ENCODE data around the gene FOS. TPM values are rescaled to one million over a fixed set of nuclear protein-coding genes. Genes with fewer than 3 reads are reported as not detected.
A peak's percentile ranks its signal among the peaks of the same experiment; 100 is the strongest.
"Not testable (repeated sequence)": the region's sequence is repeated elsewhere in the genome, so short reads cannot be mapped to it uniquely, and the experiment has no call there.

Gene FOS
- 8.8 and 9.1 TPM in 2 replicates for total RNA-seq (2014; rRNA removed; shearing (Covaris generic))

DNA sequence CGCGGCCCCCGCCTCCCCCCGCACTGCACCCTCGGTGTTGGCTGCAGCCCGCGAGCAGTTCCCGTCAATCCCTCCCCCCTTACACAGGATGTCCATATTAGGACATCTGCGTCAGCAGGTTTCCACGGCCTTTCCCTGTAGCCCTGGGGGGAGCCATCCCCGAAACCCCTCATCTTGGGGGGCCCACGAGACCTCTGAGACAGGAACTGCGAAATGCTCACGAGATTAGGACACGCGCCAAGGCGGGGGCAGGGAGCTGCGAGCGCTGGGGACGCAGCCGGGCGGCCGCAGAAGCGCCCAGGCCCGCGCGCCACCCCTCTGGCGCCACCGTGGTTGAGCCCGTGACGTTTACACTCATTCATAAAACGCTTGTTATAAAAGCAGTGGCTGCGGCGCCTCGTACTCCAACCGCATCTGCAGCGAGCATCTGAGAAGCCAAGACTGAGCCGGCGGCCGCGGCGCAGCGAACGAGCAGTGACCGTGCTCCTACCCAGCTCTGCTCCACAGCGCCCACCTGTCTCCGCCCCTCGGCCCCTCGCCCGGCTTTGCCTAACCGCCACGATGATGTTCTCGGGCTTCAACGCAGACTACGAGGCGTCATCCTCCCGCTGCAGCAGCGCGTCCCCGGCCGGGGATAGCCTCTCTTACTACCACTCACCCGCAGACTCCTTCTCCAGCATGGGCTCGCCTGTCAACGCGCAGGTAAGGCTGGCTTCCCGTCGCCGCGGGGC lies at the start of gene FOS:
FOS (plus strand) TSS at position 407 of the 731 bp plus-strand sequence; CDS start at position 562, 155 bp downstream.
- DNase-seq (ENCODE audit: low read depth), result peak; percentile 93

DNA sequence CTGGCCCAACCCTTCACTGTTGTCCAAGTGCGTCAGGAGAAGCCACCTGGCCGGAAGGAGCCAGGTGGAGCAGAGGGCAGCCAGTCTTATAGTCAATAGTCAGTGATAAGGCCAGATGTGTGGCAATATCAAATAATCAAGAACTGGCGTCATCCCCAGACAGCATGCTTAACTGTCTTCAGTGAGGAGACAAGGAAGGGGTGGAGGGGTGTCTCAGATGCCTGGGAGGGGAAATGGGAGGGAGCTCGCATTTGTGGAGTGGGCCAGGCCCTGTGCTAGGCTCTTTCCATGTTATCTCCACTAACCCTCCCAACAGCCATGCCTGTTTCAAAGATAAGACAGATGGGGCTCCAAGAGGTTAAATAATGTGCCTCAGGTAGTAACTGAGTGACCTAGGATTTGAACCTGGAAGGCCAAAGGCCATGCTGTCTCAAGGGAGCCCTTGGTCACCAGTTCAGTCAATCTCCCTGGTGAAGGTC lies 48.9 kb upstream of the FOS start:
- DNase-seq (ENCODE audit: low read depth), result no peak

DNA sequence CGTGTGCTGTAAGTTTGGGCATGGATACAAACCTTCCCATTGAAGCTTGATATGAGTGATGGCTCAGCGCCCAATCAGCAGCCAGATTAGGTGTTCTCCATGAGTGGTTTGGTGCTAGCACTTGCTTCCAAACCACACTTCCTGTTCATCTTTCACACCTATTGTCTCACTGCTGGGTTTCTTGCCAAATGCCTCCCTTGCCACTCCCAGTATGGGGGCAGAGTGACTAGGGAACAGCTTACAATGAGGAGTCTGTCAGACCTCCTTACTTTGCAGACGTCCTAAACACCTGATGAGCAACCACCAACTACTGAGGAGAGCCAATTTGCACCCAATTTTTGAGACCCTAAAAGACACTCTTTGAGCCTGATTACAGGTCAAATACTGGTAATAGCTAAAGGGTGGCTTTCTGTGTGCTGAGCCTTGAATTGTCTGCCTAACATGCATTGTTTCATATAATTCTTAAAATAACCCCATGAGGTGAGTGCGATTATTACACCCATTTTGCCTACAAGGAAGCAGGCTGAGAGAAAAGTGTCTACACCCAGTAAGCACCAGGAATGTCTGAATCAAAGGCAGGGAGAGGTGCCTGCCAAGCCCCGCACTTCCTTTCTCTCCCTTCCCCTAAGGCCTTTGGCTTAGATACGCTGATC lies 48.4 kb upstream of the FOS start:
- peak; percentile 81 for DNase-seq (ENCODE audit: low read depth)

DNA sequence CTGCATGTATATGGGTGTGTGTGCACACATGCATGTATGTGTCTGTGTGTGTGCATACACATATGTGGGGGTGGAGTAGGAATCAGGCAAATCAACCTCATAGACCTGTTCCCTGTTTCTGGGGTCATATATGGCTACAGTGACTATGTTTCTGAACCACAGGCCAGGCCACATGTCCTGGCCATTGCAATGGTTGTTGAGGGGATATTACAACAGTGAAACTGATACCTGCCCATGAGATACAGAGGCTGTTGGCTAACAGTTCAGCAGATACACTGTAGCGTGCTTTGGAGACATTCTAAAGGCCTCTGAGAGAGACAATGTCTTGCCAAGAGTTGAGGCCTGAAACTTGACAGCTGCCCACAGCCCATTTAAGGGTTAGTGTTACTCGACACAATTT lies 47.3 kb upstream of the FOS start:
- DNase-seq (ENCODE audit: low read depth), result no peak

DNA sequence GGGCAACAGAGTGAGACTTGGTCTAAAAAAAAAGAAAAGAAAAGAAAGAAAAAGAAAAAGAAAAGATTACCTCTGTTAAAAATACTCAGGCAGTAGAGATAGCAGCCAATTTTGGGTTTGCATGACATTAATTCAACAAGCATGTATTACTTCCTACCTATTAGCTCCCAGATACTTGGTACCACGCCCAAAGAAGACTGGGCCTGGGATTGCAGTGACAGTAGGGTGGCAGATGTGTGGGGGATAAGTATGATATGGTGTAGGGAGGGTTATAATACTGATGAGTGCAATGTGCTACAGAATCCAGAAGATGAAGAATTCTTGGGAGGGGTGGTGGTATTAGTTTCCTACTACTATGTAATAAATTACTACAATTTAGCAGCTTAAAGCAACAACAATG lies 46.4 kb upstream of the FOS start:
- no peak for DNase-seq (ENCODE audit: low read depth)

DNA sequence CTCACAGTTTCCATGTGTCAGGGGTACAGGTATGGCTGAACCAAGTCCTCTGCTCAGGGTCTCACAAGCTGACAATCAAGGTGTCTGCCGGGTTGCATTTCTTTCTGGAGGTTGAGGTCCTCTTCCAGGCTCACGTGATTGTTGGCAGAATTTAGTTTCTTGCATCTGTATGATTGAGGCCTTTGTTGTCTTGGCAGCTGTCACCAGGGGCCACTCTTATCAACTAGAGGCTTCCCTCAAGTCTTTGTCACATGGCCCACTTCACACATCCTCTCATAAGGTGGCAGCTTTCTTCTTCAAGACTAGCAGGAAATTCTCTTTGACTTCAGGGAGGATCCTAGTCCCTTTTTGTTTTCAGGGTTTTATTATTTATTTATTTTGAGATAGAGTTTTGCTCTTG lies 46.0 kb upstream of the FOS start:
- no peak for DNase-seq (ENCODE audit: low read depth)

DNA sequence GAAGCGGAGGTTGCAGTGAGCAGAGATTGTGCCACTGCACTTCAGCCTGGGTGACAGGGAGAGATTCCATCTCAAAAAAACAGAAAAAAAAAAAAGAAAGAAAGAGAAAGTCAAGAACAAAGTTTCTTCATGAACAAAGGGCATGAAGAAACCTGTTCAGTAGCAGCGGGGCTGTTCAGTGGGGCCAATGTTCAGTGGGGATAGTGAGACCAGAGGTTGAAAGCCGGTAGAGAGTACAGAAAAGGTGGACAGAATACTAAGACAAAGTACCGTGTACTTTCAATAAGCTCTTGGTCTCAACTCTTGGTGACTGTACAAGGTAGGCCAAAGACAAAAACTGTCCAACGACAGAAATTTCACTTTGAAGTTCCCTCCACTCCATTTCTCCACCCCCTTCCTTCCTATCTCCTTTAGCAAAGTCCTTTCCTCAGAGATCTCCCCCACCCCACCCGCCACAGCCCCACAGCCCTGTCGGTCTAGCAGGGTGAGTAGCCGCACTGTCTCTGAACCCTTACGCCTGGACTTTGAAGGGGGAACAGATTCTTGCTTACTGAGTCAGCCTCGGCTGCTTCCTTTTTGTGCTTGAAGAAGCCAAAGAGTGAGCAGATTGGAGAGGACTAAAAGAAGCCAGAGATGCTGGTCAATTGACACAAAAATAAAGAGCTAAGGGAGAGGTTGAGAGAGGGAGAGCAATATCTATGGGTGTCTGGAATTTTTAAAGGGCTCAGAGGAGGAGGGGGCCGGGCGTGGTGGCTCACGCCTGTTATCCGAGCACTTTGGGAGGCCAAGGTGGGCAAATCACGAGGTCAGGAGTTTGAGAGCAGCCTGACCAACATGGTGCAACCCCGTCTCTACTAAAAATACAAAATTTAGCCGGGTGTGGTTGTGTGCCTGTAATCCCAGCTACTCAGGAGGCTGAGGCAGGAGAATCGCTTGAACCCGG lies 44.2 kb upstream of the FOS start:
- DNase-seq (ENCODE audit: low read depth), result peak; percentile 73

DNA sequence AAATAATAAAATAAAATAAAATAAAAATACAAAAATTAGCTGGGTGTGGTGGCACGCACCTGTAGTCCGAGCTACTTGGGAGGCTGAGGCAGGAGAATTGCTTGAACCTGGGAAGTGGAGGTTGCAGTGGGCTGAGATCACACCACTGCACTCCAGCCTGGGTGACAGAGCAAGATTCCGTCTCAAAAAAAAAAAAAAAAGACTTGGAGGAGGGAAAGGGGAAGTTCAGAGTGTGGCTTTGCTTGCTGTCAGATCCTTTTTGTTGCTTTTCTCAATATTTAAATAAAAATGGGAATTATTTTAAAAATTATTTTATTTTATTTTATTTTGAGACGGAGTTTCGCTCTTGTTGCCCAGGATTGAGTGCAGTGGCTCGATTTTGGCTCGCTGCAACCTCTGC lies 43.4 kb upstream of the FOS start:
- not testable (repeated sequence) for DNase-seq (ENCODE audit: low read depth)

DNA sequence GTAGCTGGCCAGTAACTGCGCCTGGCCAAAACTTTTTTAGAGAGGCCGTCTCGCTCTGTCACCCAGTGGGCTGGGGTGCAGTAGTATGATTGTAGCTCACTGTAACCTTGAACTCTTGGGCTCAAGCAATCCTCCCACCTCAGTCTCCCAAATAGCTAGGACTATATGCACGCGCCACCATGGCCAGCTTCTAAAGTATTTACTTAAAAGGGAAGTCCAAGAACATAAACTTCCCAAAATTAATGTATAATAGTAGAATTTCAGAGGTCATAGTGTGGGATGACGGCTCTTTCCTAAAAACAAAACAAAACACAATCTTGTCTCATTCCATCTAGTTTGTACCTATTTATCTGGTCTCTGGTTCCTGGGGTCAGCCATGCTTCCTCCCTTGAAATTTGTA lies 42.2 kb upstream of the FOS start:
- no peak for DNase-seq (ENCODE audit: low read depth)

DNA sequence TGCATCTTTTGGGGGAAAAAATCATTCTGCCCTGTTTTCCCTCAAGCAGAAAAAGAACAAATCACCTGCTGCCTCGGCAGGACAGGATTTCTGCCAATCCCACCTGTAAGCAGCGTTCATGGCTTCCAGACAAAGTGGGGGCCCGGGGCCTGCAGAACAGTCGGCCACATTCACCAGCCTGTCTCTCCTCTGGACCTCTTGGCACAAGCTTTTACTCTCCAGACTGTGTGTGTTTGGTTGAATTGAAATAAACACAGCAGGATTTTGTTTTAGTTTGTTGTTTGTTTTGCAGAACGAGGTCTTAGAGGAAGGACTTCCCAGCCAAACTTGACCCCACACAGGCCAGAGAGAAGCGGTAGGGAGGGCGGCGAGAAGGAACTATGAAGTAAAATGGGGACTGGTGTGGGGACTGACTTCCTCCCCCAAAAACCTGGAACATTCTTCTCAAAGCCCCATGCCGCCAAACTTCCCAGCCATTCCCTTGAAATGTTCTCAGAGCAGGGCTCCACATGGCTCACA lies 41.7 kb upstream of the FOS start:
- no peak for DNase-seq (ENCODE audit: low read depth)

DNA sequence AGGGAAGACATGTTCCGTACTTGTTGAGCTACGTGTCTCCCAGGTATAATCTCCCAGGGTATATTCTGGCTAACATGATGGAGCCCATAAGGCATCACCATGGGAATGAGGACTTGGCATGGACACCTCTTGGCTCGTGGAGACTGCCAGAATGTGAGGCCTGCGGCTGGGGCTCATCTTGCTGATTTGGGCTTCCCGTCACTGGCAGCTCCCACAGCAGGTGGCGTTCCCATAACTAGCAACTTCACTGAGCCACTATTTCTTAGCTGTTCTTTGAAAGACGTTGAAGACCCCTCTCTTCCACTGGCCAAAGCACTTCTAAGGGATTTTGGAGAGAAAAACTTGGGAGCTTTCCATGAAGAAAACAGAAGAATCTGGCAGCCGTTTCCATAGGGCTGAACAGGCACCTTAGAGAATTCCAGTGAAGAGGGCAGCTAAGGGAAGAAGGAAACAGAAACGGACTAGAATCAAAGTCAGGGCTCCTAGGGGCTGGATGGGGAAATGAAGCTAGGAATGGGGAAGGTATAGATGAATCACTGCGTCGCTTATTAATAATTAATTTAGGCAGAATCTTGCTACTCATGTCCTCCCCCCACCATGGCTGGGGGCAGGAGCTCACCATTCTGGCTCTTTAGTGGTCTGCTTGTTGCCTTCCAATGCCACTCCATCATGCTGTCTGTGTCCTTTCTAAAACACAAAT lies 39.7 kb upstream of the FOS start:
- DNase-seq (ENCODE audit: low read depth), result no peak

DNA sequence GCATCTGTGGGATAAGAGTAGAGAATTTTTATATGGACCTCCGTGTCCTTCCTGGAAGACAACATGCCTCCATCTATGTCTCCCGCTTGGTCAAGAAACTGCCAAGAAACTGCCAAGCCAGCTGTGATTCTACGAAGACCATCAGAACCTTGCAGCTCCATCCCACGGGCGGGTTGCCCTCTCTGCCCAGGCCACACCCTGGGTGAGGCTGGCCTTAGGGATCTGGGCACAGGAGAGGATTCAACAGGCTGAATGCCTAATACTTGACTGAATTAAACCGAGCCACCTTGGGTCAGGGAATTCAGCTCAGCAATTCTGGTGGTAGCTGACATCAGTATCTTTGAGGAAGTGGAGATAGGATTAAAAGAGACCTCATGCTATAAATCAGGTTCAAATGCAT lies 37.8 kb upstream of the FOS start:
- DNase-seq (ENCODE audit: low read depth), result no peak

DNA sequence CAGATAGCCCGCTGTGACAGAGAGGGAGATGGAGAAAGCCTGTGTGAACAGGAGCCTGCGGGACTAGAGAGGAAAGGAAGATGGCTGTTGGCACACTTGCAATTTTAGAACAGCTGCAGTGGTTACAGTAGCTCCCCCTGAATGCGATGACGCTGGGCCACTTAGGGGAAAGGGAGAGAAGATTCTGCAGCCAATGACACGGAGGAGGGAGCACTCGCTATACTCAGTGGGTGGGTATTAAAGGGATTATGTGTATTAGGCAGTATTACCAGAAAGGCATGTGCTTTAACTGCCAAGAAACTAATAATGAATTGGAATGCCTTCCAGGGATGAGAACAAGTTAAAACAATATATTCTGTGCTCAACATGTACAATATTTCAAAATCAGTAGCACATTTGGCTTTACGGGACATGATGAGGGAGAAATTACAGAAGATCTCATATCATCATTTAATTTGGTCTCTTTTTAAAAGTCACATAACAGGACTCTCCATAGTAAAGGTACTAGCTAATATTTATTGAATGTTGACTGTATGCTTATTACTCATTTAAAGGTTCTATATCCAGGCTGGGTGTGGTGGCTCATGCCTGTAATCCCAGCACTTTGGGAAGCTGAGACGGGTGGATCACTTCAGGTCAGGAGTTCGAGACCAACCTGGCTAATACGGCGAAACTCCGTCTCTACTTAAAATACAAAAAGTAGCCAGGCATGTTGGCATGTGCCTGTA lies 35.9 kb upstream of the FOS start:
- DNase-seq (ENCODE audit: low read depth), result no peak

DNA sequence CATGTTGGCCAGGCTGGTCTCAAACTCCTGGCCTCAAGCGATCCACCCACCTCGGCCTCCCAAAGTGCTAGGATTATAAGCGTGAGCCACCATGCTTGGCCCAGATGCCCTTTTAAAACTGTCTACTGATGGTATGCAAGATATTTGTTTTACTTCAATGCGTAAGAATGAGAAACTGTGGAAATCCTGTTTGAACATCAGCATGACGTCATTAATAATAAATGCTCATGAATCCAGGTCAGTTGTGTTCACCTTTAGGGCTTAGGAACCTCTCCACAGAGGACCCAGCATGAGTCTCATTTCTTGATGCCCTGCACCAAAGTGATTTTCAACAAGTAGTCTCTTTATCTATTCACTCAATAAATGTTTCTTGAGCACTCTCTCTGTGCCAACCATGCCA lies 34.5 kb upstream of the FOS start:
- DNase-seq (ENCODE audit: low read depth), result no peak

DNA sequence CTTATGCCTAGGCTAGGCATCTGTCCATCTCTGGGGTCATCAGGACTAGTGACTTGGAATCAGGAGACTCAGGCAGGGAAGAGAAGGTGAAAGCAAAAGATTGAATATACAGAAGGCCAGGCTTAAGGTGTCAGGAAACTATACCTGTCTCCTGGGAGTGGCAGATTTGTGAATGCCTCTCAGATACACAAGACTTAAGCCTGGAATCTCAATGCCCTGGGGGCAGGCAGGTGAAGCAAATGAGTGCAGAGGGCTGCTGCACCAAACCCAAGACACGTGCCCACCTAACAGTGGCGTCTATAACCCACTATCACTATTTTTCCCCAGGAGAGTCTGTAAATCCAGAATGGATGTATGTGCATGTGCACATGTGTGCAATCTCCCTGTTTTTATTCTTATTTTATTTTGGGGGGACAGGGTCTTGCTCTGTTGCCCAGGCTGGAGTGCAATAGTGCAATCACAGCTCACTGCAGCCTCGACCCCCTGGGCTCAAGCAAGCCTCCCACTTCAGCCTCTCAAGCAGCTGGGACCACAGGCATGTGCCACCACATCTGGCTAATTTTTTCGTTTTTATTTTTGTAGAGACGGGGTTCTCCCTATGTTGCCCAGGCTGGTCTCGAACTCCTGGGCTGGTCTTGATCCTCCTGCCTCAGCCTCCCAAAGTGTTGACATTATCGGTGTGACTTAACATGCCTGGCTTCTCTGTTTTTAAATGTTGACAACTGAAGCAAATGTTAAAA lies 31.9 kb upstream of the FOS start:
- no peak for DNase-seq (ENCODE audit: low read depth)

DNA sequence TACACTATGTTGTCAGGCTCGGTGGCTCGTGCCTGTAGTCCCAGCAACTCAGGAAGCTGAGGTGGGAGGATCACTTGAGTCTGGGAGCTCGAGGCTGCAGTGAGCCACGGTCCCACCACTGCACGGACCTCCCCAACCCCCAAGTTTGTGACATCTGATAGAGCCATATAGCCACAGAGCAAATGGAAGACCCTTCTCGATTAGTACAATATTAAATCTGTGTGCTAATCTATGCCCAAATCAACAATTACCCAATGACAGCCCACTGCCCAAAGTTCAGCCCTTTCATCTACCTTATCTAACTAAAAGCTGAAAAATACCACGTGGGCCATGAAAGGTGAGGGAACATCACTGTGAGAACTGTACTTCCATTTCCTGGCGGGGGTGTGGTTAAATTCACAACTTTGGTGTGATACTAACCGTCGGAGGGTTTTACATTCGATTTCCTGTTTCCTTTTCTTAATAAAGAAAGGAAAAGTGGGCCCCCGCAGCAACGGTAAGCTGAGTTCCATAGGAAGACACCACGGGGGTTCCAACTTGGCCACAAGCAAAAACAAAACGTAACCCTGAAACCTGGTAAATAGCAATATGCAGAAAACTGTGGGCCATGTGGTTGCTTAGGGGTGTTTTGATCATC lies 31.2 kb upstream of the FOS start:
- no peak for DNase-seq (ENCODE audit: low read depth)

DNA sequence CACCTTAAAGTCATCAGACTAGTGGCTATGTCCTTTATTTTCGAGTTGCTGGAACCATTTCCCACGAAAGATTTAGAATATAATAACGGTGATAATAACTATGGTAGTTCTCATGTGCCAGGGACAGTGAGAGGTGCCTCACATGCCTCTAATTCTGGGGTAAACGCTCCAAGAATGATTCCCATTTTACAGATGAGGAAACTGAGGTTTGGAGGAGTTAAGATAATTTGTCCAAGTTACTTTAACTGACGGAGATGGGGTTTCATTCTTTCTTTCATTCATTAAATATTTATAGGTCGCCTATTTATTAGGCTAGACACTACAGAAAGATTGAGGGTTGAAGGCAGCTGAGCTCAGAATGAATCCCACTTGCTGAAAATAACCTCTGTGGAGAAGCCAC lies 30.7 kb upstream of the FOS start:
- DNase-seq (ENCODE audit: low read depth), result no peak

DNA sequence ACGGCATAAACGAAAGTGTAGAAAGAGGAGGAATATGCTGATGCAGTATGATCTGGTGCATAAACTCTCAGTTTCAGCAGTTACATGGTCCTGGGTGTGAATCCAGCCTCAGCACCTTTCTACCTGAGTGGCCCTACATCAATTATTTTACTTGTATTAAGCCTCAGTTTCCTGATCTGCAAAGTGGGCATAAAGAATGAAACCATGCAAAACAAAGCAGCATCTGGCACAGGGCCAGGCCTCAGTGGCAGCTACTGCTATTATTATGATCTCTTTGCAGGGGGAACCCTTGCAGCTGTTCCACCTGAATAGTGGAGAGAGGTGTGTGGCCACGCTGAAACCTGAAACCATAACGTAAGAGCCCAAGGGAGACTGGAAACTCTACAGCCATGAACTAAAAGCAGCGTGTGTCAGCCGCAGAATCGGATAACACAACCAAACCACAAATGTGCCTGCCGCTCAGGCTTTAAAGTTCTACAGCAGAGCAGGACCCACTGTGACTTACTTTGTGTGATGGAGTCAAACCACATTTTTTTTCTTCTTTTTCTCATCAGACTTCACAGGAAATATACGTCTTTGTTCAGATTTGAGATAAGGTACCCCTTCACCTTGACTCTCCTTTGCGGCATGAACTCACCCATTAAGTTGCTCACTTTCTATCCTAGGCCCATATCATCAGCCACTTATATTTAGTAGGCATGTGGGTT lies 29.2 kb upstream of the FOS start:
- DNase-seq (ENCODE audit: low read depth), result peak; percentile 68

DNA sequence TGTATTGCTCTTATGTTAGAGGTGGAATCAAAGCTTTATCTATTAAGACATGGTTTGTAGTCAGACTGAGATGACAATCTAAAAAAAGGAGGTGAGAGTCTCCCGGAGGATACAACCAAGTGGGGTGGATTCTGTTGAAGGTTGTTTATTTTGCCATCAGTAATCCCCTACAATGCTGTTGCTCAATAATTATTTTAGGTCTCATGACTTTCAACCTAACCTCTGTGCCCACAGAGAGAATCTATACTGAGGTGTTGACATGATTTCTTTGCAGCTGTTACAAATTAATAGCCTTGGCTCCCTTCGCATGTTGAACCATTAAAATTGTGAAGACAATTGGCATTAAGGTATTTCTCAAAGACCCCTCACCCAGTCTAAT lies 28.7 kb upstream of the FOS start:
- no peak for DNase-seq (ENCODE audit: low read depth)
